Liver (tissue), 9 donors: ENCODE measurements around the gene CTU2. TPM values are rescaled to one million over a fixed set of nuclear protein-coding genes. Genes with fewer than 3 reads are reported as not detected.

Experiments used
- DNase-seq: peaks from one replicate; pipeline ENCODE4 v3.0.0-alpha.2; 2017; ENCODE audit warnings: low spot score
- H3K27ac ChIP-seq, 2 donors: one replicate each; pipeline ENCODE4 v1.7.0; 2013; ENCODE audit warnings: inconsistent platforms in 2 of 2, low read length in 2 of 2, control low read depth in 1 of 2, low read depth in 1 of 2, mild to moderate bottlenecking in 1 of 2
- H3K27me3 ChIP-seq, 4 donors: one replicate each; pipeline versions ENCODE4 v1.6.1 to v1.7.0; 2013; ENCODE audit warnings: low read length in 3 of 4, inconsistent platforms in 1 of 4, mild to moderate bottlenecking in 1 of 4, moderate library complexity in 1 of 4; ENCODE audit not compliant: control insufficient read depth in 4 of 4, insufficient read depth in 4 of 4
- H3K36me3 ChIP-seq, 4 donors: one replicate each; pipeline versions ENCODE4 v1.6.1 to v1.7.0; 2013; ENCODE audit warnings: low read length in 3 of 4, mild to moderate bottlenecking in 3 of 4, low read depth in 1 of 4, moderate library complexity in 1 of 4; ENCODE audit not compliant: control insufficient read depth in 4 of 4, insufficient read depth in 3 of 4
- H3K4me1 ChIP-seq, 4 donors: one replicate each; pipeline versions ENCODE4 v1.6.1 to v1.7.0; 2013; ENCODE audit warnings: low read length in 3 of 4, mild to moderate bottlenecking in 3 of 4, moderate library complexity in 1 of 4; ENCODE audit not compliant: control insufficient read depth in 4 of 4, insufficient read depth in 4 of 4
- H3K4me3 ChIP-seq, 3 donors: one replicate each; pipeline versions ENCODE4 v1.6.1 to v1.7.0; 2013; ENCODE audit warnings: low read length in 3 of 3, control low read depth in 1 of 3, low read depth in 1 of 3, mild to moderate bottlenecking in 1 of 3
- H3K9ac ChIP-seq, 2 donors: one replicate each; pipeline ENCODE4 v1.7.0; 2013; ENCODE audit warnings: low read length in 2 of 2, mild to moderate bottlenecking in 2 of 2, moderate library complexity in 2 of 2, control low read depth in 1 of 2, low read depth in 1 of 2
- H3K9me3 ChIP-seq, 4 donors: one replicate each; pipeline versions ENCODE4 v1.6.1 to v1.7.0; 2013; ENCODE audit warnings: low read length in 3 of 4; ENCODE audit not compliant: control insufficient read depth in 4 of 4
- EGR1 ChIP-seq, 2 donors: IDR thresholded peaks; 2 replicates each; pipeline ENCODE4 v1.6.1; 2016 to 2018; ENCODE audit warnings: antibody characterized with exemption in 2 of 2, low read depth in 2 of 2
- FOXA1 ChIP-seq: IDR thresholded peaks from 2 replicates; pipeline ENCODE4 v1.6.1; 2016; ENCODE audit warnings: antibody characterized with exemption
- GABPA ChIP-seq, 2 donors: IDR thresholded peaks in 1 of 2; conservative IDR thresholded peaks in 1 of 2; 2 replicates each; pipeline ENCODE4 v1.6.1; 2016; ENCODE audit warnings: antibody characterized with exemption in 2 of 2, mild to moderate bottlenecking in 1 of 2, moderate library complexity in 1 of 2
- HNF4A ChIP-seq, 2 donors: conservative IDR thresholded peaks; 2 replicates each; pipeline ENCODE4 v1.6.1; 2016; ENCODE audit warnings: antibody characterized with exemption in 2 of 2, mild to moderate bottlenecking in 2 of 2
- HNF4G ChIP-seq: IDR thresholded peaks from 2 replicates; pipeline ENCODE4 v1.6.1; 2016; ENCODE audit warnings: antibody characterized with exemption
- JUND ChIP-seq, 2 donors: IDR thresholded peaks; 2 replicates each; pipeline ENCODE4 v1.6.1; 2016; ENCODE audit warnings: antibody characterized with exemption in 2 of 2
- RXRA ChIP-seq, 2 donors: IDR thresholded peaks; 2 replicates each; pipeline ENCODE4 v1.6.1; 2017 to 2018; ENCODE audit warnings: antibody characterized with exemption in 2 of 2, mild to moderate bottlenecking in 1 of 2
- SP1 ChIP-seq: IDR thresholded peaks from 2 replicates; pipeline ENCODE4 v1.6.1; 2018; ENCODE audit warnings: antibody characterized with exemption, mild to moderate bottlenecking
- TAF1 ChIP-seq: conservative IDR thresholded peaks from 2 replicates; pipeline ENCODE4 v1.6.1; 2016; ENCODE audit warnings: antibody characterized with exemption, mild to moderate bottlenecking
- YY1 ChIP-seq: IDR thresholded peaks from 2 replicates; pipeline ENCODE4 v1.6.1; 2016; ENCODE audit warnings: antibody characterized with exemption, mild to moderate bottlenecking
- WGBS: extraction: QIAGEN DNeasy Blood & Tissue Kit; methylation state at CpG from one replicate; pipeline ENCODE4 v1.1.7; 2013; 5-methylcytosine and 5-hydroxymethylcytosine counted together
- polyA plus RNA-seq, 2 donors: library from polyadenylated mRNA; stranded (reverse) in 1 of 2; unstranded in 1 of 2; fragments of 200-250 nt in 1 of 2; fragments of >200 nt in 1 of 2; fragmentation: Nextera tagmentation in 1 of 2; extraction: Ambion mirVana in 1 of 2; gene quantifications; one replicate each; pipeline versions ENCODE4 v1.2.1 to v1.2.3, GENCODE V29; 2013 to 2015
- total RNA-seq, 2 donors: library from RNA; depleted of rRNA; stranded (reverse); fragments of >200 nt; gene quantifications; one replicate each; pipeline ENCODE4 v1.2.3, GENCODE V29; 2014
- TF ChIP-seq, protein P1 (sequence below): fragments of 150-350 bp; IDR thresholded peaks from 2 replicates; pipeline ENCODE4 v1.5.1; 2017; ENCODE audit warnings: improper control_type of control experiment, low read depth, low read length; ENCODE audit not compliant: missing input control
- TF ChIP-seq, protein P2 (sequence below): IDR thresholded peaks from 2 replicates; pipeline ENCODE4 v1.6.1; 2016; ENCODE audit warnings: antibody characterized with exemption
- TF ChIP-seq, protein P3 (sequence below): IDR thresholded peaks from 2 replicates; pipeline ENCODE4 v1.6.1; 2016; ENCODE audit warnings: antibody characterized with exemption
- TF ChIP-seq, protein P4 (sequence below): IDR thresholded peaks from 2 replicates; pipeline ENCODE4 v1.6.1; 2016; ENCODE audit warnings: antibody characterized with exemption, mild to moderate bottlenecking
- donor health status: healthy.
- donor health status: healthy.
- donor health status: healthy.
- donor health status: healthy.
- donor health status: healthy.

CTU2 gene
- total and polyA plus RNA-seq, 4 donors = 7.0 to 8.5 (median 7.4) TPM

DNA sequence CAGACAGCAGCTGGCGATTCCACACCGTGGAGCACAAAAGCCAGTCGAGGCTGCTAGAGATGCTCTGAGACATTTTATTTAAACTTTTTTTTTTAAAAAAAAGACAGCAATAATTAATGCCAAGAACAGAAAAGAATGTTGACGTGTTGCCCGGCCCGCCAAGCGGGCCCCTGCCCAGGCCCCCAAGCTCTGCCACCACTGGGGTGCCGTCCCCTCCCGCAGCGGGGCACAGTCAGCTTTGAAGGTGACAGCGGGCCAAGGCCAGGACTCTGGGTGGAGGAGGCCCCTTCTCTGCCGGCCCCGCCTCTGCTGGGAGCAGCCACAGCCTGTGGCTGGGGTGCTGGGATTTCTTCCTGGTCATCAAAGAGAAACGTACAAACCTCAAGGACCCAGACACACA is 9.9 kb upstream of the CTU2 start:
- Histone ChIP-seq H3K27ac (no peak overlapping the region), H3K36me3 (peaks cover 2 to 15% (median 6%) of the 10 kb centered on the region in 4 donors), H3K27me3 (no peaks in the 10 kb centered on the region), H3K9me3 (no peaks in the 10 kb centered on the region), H3K4me1 (peaks cover 0 to 4% (median 1%) of the 10 kb centered on the region in 4 donors), H3K9ac (no peak overlapping the region), H3K4me3 (no peak overlapping the region)
- WGBS = 88% methylated on average over 14 of the region's 14 CpGs
- no peak for TF ChIP-seq HNF4A (conservative IDR thresholded peaks at IDR 0.05)
- TF ChIP-seq YY1 = no peak
- no peak for TF ChIP-seq EGR1 (IDR thresholded peaks at IDR 0.05; ENCODE audit: low read depth in 2 of 2)
- TF ChIP-seq, protein P1, sequence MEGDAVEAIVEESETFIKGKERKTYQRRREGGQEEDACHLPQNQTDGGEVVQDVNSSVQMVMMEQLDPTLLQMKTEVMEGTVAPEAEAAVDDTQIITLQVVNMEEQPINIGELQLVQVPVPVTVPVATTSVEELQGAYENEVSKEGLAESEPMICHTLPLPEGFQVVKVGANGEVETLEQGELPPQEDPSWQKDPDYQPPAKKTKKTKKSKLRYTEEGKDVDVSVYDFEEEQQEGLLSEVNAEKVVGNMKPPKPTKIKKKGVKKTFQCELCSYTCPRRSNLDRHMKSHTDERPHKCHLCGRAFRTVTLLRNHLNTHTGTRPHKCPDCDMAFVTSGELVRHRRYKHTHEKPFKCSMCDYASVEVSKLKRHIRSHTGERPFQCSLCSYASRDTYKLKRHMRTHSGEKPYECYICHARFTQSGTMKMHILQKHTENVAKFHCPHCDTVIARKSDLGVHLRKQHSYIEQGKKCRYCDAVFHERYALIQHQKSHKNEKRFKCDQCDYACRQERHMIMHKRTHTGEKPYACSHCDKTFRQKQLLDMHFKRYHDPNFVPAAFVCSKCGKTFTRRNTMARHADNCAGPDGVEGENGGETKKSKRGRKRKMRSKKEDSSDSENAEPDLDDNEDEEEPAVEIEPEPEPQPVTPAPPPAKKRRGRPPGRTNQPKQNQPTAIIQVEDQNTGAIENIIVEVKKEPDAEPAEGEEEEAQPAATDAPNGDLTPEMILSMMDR = no peak
- DNase-seq = no peak

- Histone ChIP-seq H3K4me3 (no peak overlapping the region), H3K4me1 (peaks cover 0 to 9% (median 1%) of the 10 kb centered on the region in 4 donors), H3K27me3 (no peaks in the 10 kb centered on the region), H3K36me3 (peaks cover 2 to 15% (median 6%) of the 10 kb centered on the region in 4 donors), H3K9ac (no peak overlapping the region), H3K9me3 (no peaks in the 10 kb centered on the region), H3K27ac (no peak overlapping the region)
- TF ChIP-seq, protein P2, sequence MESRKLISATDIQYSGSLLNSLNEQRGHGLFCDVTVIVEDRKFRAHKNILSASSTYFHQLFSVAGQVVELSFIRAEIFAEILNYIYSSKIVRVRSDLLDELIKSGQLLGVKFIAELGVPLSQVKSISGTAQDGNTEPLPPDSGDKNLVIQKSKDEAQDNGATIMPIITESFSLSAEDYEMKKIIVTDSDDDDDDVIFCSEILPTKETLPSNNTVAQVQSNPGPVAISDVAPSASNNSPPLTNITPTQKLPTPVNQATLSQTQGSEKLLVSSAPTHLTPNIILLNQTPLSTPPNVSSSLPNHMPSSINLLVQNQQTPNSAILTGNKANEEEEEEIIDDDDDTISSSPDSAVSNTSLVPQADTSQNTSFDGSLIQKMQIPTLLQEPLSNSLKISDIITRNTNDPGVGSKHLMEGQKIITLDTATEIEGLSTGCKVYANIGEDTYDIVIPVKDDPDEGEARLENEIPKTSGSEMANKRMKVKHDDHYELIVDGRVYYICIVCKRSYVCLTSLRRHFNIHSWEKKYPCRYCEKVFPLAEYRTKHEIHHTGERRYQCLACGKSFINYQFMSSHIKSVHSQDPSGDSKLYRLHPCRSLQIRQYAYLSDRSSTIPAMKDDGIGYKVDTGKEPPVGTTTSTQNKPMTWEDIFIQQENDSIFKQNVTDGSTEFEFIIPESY = no peak
- TF ChIP-seq TAF1 (no peak), RXRA (IDR thresholded peaks at IDR 0.05) (no peak), YY1 (no peak), EGR1 (IDR thresholded peaks at IDR 0.05; ENCODE audit: low read depth in 2 of 2) (no peak), FOXA1 (no peak), SP1 (no peak), HNF4G (no peak), GABPA (IDR thresholded peaks at IDR 0.05 in 1 of 2, conservative IDR thresholded peaks at IDR 0.05 in 1 of 2) (no peak), JUND (IDR thresholded peaks at IDR 0.05) (no peak)
- TF ChIP-seq, protein P3, sequence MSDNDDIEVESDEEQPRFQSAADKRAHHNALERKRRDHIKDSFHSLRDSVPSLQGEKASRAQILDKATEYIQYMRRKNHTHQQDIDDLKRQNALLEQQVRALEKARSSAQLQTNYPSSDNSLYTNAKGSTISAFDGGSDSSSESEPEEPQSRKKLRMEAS = no peak
- TF ChIP-seq, protein P4, sequence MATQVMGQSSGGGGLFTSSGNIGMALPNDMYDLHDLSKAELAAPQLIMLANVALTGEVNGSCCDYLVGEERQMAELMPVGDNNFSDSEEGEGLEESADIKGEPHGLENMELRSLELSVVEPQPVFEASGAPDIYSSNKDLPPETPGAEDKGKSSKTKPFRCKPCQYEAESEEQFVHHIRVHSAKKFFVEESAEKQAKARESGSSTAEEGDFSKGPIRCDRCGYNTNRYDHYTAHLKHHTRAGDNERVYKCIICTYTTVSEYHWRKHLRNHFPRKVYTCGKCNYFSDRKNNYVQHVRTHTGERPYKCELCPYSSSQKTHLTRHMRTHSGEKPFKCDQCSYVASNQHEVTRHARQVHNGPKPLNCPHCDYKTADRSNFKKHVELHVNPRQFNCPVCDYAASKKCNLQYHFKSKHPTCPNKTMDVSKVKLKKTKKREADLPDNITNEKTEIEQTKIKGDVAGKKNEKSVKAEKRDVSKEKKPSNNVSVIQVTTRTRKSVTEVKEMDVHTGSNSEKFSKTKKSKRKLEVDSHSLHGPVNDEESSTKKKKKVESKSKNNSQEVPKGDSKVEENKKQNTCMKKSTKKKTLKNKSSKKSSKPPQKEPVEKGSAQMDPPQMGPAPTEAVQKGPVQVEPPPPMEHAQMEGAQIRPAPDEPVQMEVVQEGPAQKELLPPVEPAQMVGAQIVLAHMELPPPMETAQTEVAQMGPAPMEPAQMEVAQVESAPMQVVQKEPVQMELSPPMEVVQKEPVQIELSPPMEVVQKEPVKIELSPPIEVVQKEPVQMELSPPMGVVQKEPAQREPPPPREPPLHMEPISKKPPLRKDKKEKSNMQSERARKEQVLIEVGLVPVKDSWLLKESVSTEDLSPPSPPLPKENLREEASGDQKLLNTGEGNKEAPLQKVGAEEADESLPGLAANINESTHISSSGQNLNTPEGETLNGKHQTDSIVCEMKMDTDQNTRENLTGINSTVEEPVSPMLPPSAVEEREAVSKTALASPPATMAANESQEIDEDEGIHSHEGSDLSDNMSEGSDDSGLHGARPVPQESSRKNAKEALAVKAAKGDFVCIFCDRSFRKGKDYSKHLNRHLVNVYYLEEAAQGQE = no peak
- no peak for DNase-seq
- 91% methylated on average over 47 of the region's 47 CpGs for WGBS
These were observed 9.0 kb upstream of the CTU2 start for GRCh38 chr16:88697116-88697830.
